Activated T-cell treated with anti-CD3 and anti-CD28 coated beads, Interleukin-2, amount 50 U/mL, for 72 hours (primary cell): ENCODE data around the gene USP49. TPM values are rescaled to one million over a fixed set of nuclear protein-coding genes. Genes with fewer than 3 reads are reported as not detected.

ENCODE experiments used
- ATAC-seq, 2 donors: fragments of 150-1000 bp; cut with Tn5 transposase; replicated peaks in 1 of 2; 2 replicates each; pipeline ENCODE4 v1.10.0; 2021; ENCODE audit warnings: moderate library complexity in 2 of 2, mild to moderate bottlenecking in 1 of 2
- DNase-seq, 2 donors: peaks; one replicate each; pipeline ENCODE4 v3.0.0; 2021 to 2022; ENCODE audit warnings: mixed read lengths in 1 of 2
- H3K27ac Mint-ChIP-seq: one replicate; pipeline ENCODE4 v1.8.0; 2022; ENCODE audit warnings: mild to moderate bottlenecking, moderate library complexity, mixed read lengths
- H3K27me3 Mint-ChIP-seq: one replicate; pipeline ENCODE4 v1.8.0; 2022; ENCODE audit warnings: low read depth, mixed read lengths
- H3K36me3 Mint-ChIP-seq, 2 donors: one replicate each; pipeline ENCODE4 v1.8.0; 2022; ENCODE audit warnings: mixed read lengths in 2 of 2, mild to moderate bottlenecking in 1 of 2; ENCODE audit not compliant: insufficient read depth in 2 of 2
- H3K4me1 Mint-ChIP-seq: one replicate; pipeline ENCODE4 v1.8.0; 2022; ENCODE audit warnings: low read depth, mixed read lengths
- H3K4me3 Mint-ChIP-seq, 2 donors: one replicate each; pipeline ENCODE4 v1.8.0; 2022; ENCODE audit warnings: mild to moderate bottlenecking in 2 of 2, mixed read lengths in 2 of 2, moderate library complexity in 2 of 2
- H3K9me3 Mint-ChIP-seq, 2 donors: one replicate each; pipeline ENCODE4 v1.8.0; 2022; ENCODE audit warnings: mixed read lengths in 2 of 2
- total RNA-seq, 2 donors: library from RNA; stranded (reverse); gene quantifications; one replicate each; pipeline ENCODE4 v1.2.3, GENCODE V29; 2022

Gene USP49
- total RNA-seq, 2 donors from 2014 or later = 13.3 to 14.8 TPM

GRCh38 chr6:41878961-41879405 lies 16.2 kb downstream of the USP49 start:
- Mint-ChIP-seq H3K4me3 (no peak overlapping the region), H3K4me1 (no peaks in the 10 kb centered on the region), H3K27ac (no peak overlapping the region), H3K36me3 (no peaks in the 10 kb centered on the region), H3K9me3 (no peaks in the 10 kb centered on the region), H3K27me3 (no peaks in the 10 kb centered on the region)
- DNase-seq = no peak
- ATAC-seq = no peak

GRCh38 chr6:41878246-41878645 lies 16.9 kb downstream of the USP49 start:
- DNase-seq (no peak), ATAC-seq (no peak)
- Mint-ChIP-seq H3K27ac (no peak overlapping the region), H3K36me3 (no peaks in the 10 kb centered on the region), H3K27me3 (no peaks in the 10 kb centered on the region), H3K4me1 (no peaks in the 10 kb centered on the region), H3K9me3 (no peaks in the 10 kb centered on the region), H3K4me3 (no peak overlapping the region)

- H3K27ac Mint-ChIP-seq = no peak overlapping the region
- H3K9me3 Mint-ChIP-seq = no peaks in the 10 kb centered on the region
- no peaks in the 10 kb centered on the region for H3K27me3 Mint-ChIP-seq
- ATAC-seq = no peak
- H3K4me1 Mint-ChIP-seq = no peaks in the 10 kb centered on the region
- H3K4me3 Mint-ChIP-seq = no peak overlapping the region
- DNase-seq = no peak
- no peaks in the 10 kb centered on the region for H3K36me3 Mint-ChIP-seq
These were observed 18.0 kb downstream of the USP49 start for GRCh38 chr6:41877051-41877680.

GRCh38 chr6:41874741-41875140 lies 20.4 kb downstream of the USP49 start:
- no peak for DNase-seq
- Mint-ChIP-seq H3K4me3 (no peak overlapping the region), H3K27ac (no peak overlapping the region), H3K9me3 (no peaks in the 10 kb centered on the region), H3K27me3 (no peaks in the 10 kb centered on the region), H3K36me3 (no peaks in the 10 kb centered on the region), H3K4me1 (no peaks in the 10 kb centered on the region)
- no peak for ATAC-seq

- ATAC-seq (no peak), DNase-seq (no peak)
- Mint-ChIP-seq H3K9me3 (no peaks in the 10 kb centered on the region), H3K4me3 (no peak overlapping the region), H3K4me1 (no peaks in the 10 kb centered on the region), H3K36me3 (no peaks in the 10 kb centered on the region), H3K27me3 (no peaks in the 10 kb centered on the region), H3K27ac (no peak overlapping the region)
These were observed 23.0 kb downstream of the USP49 start for GRCh38 chr6:41872147-41872546.

GRCh38 chr6:41871691-41872090 lies 23.5 kb downstream of the USP49 start:
- Mint-ChIP-seq H3K9me3 (no peaks in the 10 kb centered on the region), H3K4me3 (no peak overlapping the region), H3K27ac (no peak overlapping the region), H3K36me3 (no peaks in the 10 kb centered on the region), H3K27me3 (no peaks in the 10 kb centered on the region), H3K4me1 (no peaks in the 10 kb centered on the region)
- ATAC-seq (no peak), DNase-seq (no peak)

- Mint-ChIP-seq H3K27ac (no peak overlapping the region), H3K9me3 (no peaks in the 10 kb centered on the region), H3K36me3 (no peaks in the 10 kb centered on the region), H3K4me3 (no peak overlapping the region), H3K4me1 (no peaks in the 10 kb centered on the region), H3K27me3 (no peaks in the 10 kb centered on the region)
- DNase-seq = no peak
- ATAC-seq = no peak
These were observed 35.8 kb downstream of the USP49 start for GRCh38 chr6:41859356-41859755.

GRCh38 chr6:41858703-41859102 lies 36.5 kb downstream of the USP49 start:
- Mint-ChIP-seq H3K36me3 (no peaks in the 10 kb centered on the region), H3K27ac (no peak overlapping the region), H3K27me3 (no peaks in the 10 kb centered on the region), H3K4me3 (no peak overlapping the region), H3K9me3 (no peaks in the 10 kb centered on the region), H3K4me1 (no peaks in the 10 kb centered on the region)
- no peak for ATAC-seq
- no peak for DNase-seq

- no peaks in the 10 kb centered on the region for H3K9me3 Mint-ChIP-seq
- no peak overlapping the region for H3K4me3 Mint-ChIP-seq
- H3K27me3 Mint-ChIP-seq = no peaks in the 10 kb centered on the region
- H3K4me1 Mint-ChIP-seq = peaks cover 15% of the 10 kb centered on the region
- ATAC-seq (no peak), DNase-seq (no peak)
- H3K36me3 Mint-ChIP-seq = peaks cover 0 to 3% of the 10 kb centered on the region in 2 donors
- H3K27ac Mint-ChIP-seq = no peak overlapping the region
These were observed 44.3 kb downstream of the USP49 start for GRCh38 chr6:41850861-41851260.

- DNase-seq (peak; percentile 61 to 65), ATAC-seq (peak; percentile 68 to 70)
- peaks cover 0 to 3% of the 10 kb centered on the region in 2 donors for H3K36me3 Mint-ChIP-seq
- H3K9me3 Mint-ChIP-seq = no peaks in the 10 kb centered on the region
- H3K4me1 Mint-ChIP-seq = peaks cover 15% of the 10 kb centered on the region
- H3K4me3 Mint-ChIP-seq = no peak overlapping the region
- H3K27ac Mint-ChIP-seq = no peak overlapping the region
- H3K27me3 Mint-ChIP-seq = no peaks in the 10 kb centered on the region
These were observed 48.4 kb downstream of the USP49 start for GRCh38 chr6:41846666-41847237.

- H3K27me3 Mint-ChIP-seq = no peaks in the 10 kb centered on the region
- no peak for DNase-seq
- peaks cover 2 to 3% of the 10 kb centered on the region in 2 donors for H3K36me3 Mint-ChIP-seq
- H3K4me1 Mint-ChIP-seq = peaks cover 6% of the 10 kb centered on the region
- no peak overlapping the region for H3K27ac Mint-ChIP-seq
- ATAC-seq = no peak
- no peak overlapping the region for H3K4me3 Mint-ChIP-seq
- H3K9me3 Mint-ChIP-seq = no peaks in the 10 kb centered on the region
These were observed 52.0 kb downstream of the USP49 start for GRCh38 chr6:41843178-41843577.

GRCh38 chr6:41840326-41840725 lies 54.8 kb downstream of the USP49 start:
- Mint-ChIP-seq H3K4me3 (no peak overlapping the region), H3K36me3 (peaks cover 0 to 2% of the 10 kb centered on the region in 2 donors), H3K27ac (no peak overlapping the region), H3K4me1 (peaks cover 6% of the 10 kb centered on the region), H3K9me3 (no peaks in the 10 kb centered on the region), H3K27me3 (no peaks in the 10 kb centered on the region)
- ATAC-seq = no peak
- DNase-seq = no peak

GRCh38 chr6:41836660-41837052 lies 58.5 kb downstream of the USP49 start:
- Mint-ChIP-seq H3K9me3 (no peaks in the 10 kb centered on the region), H3K4me1 (peaks cover 6% of the 10 kb centered on the region), H3K27me3 (no peaks in the 10 kb centered on the region), H3K4me3 (no peak overlapping the region), H3K27ac (no peak overlapping the region), H3K36me3 (peaks cover 0 to 2% of the 10 kb centered on the region in 2 donors)
- ATAC-seq (no peak), DNase-seq (no peak)
